HepG2 (cell line): ENCODE results near the gene LRBA. TPM values are rescaled to one million over a fixed set of nuclear protein-coding genes. Genes with fewer than 3 reads are reported as not detected.
A peak's percentile ranks its signal among the peaks of the same experiment; 100 is the strongest.

Source experiments
- ATAC-seq: fragments of 200-7000 bp; cut with Tn5 transposase; 3 replicates; pipeline ENCODE4 v1.9.1; 2020; ENCODE audit warnings: mild to moderate bottlenecking, moderate library complexity
- BruUV-seq: library from RNA; stranded (reverse); fragments of 400-500 nt; replicated peaks from 2 replicates; lab custom pipeline; 2021; lab: Mats Ljungman, UMichigan
- CTCF ChIA-PET: fragments of 300-600 bp; formaldehyde crosslinking; extraction: SDS; loops from one replicate; lab custom pipeline; 2021; ENCODE audit warnings: low total read pairs, inconsistent platforms, low intra/inter-chr PET ratio; lab: Yijun Ruan, JAX
- POLR2A ChIA-PET: fragments of 350-600 bp; sonication (Branson Sonifier 250); formaldehyde crosslinking; loops from one replicate; lab custom pipeline; 2020; ENCODE audit warnings: antibody characterized with exemption, inconsistent platforms; lab: Yijun Ruan, JAX
- DNase-seq: peaks from one replicate; pipeline ENCODE4 v3.0.0-alpha.2; 2015; ENCODE audit warnings: low spot score
- FAIRE-seq: peaks from 3 replicates; lab custom pipeline; 2011; peaks lifted over from hg19 to GRCh38; lab: Jason Lieb, UNC
- H2AFZ ChIP-seq: one replicate; pipeline ENCODE4 v1.6.1; 2011; ENCODE audit warnings: low read length, inconsistent platforms
- H3K27ac ChIP-seq: fragments of 300-600 bp; 3 replicates; pipeline ENCODE4 v1.8.0; 2011; ENCODE audit warnings: mixed run types, mild to moderate bottlenecking, mixed read lengths, low read length, inconsistent platforms; ENCODE audit not compliant: insufficient read depth; ENCODE audit errors: extremely low read length
- H3K27me3 ChIP-seq, 2 experiments: fragments of 200-600 bp in 1 of 2; 2 replicates in 1 of 2; 3 replicates in 1 of 2; pipeline versions ENCODE4 v1.6.0 to v1.8.0; 2011; ENCODE audit warnings: low read length in 2 of 2, mild to moderate bottlenecking in 2 of 2, moderate library complexity in 2 of 2, inconsistent platforms in 1 of 2; ENCODE audit not compliant: insufficient read depth in 2 of 2, control insufficient read depth in 1 of 2
- H3K36me3 ChIP-seq, 2 experiments: fragments of 200-600 bp in 1 of 2; replicated peaks in 1 of 2; 2 replicates in 1 of 2; 3 replicates in 1 of 2; pipeline versions ENCODE4 v1.5.1 to v1.8.0; 2011; ENCODE audit warnings: low read length in 2 of 2, inconsistent platforms in 1 of 2; ENCODE audit not compliant: insufficient read depth in 2 of 2, control insufficient read depth in 1 of 2
- H3K4me1 ChIP-seq: 2 replicates; pipeline ENCODE4 v1.5.1; 2012; ENCODE audit warnings: low read length, inconsistent platforms; ENCODE audit not compliant: insufficient read depth
- H3K4me2 ChIP-seq: 2 replicates; pipeline ENCODE4 v1.6.0; 2011; ENCODE audit warnings: low read depth, low read length, inconsistent platforms
- H3K4me3 ChIP-seq, 3 experiments: fragments of 200-600 bp in 1 of 3; sonication (generic), shearing (Covaris generic) in 1 of 3; replicated peaks in 1 of 3; 2 replicates each; pipeline ENCODE4 v1.5.1; 2011 to 2016; ENCODE audit warnings: low read length in 3 of 3, inconsistent platforms in 2 of 3, low read depth in 2 of 3, mild to moderate bottlenecking in 2 of 3, control low read depth in 1 of 3, mixed read lengths in 1 of 3; ENCODE audit not compliant: insufficient read depth in 1 of 3
- H3K79me2 ChIP-seq: one replicate; pipeline ENCODE4 v1.6.1; 2011; ENCODE audit warnings: low read length, inconsistent platforms; ENCODE audit not compliant: insufficient read depth
- H3K9ac ChIP-seq: 2 replicates; pipeline ENCODE4 v1.6.0; 2011; ENCODE audit warnings: mild to moderate bottlenecking, low read depth, low read length, inconsistent platforms; ENCODE audit not compliant: insufficient read depth
- H3K9me3 ChIP-seq: 2 replicates; pipeline ENCODE4 v1.5.1; 2012; ENCODE audit warnings: mild to moderate bottlenecking, low read length
- H4K20me1 ChIP-seq: 2 replicates; pipeline ENCODE4 v1.6.0; 2011; ENCODE audit warnings: inconsistent platforms, mild to moderate bottlenecking, low read length, moderate library complexity; ENCODE audit not compliant: insufficient read depth
- SSRP1 ChIP-seq: IDR thresholded peaks from 2 replicates; pipeline ENCODE4 v1.6.1; 2016; ENCODE audit warnings: control low read depth
- WGBS: methylation state at CpG from one replicate; pipeline ENCODE4 v1.1.6; 2017; ENCODE audit warnings: low lambda C conversion rate; 5-methylcytosine and 5-hydroxymethylcytosine counted together
- in situ Hi-C: cut with HindIII; loops from 2 replicates; pipeline ENCODE4 v1.10.0; 2017; ENCODE audit warnings: low pct_unique_long_range_greater_than_20kb; ENCODE audit not compliant: extremely low pct_ligation_motif_present
- intact Hi-C: fragments of 100-400 bp; cut with micrococcal nuclease; formaldehyde crosslinking; loops from one replicate; pipeline ENCODE4 v1.10.0; 2022; ENCODE audit not compliant: unreplicated experiment
- polyA plus RNA-seq, 8 experiments: library from polyadenylated mRNA; depleted of rRNA in 3 of 8; stranded (reverse) in 7 of 8; unstranded in 1 of 8; fragments of >200 nt; fragmentation: Illumina TruSeq in 4 of 8; extraction: Trizol in 4 of 8; gene quantifications; 2 replicates each; pipeline versions ENCODE4 v1.2.1 to v1.2.3, GENCODE V29; 2011 to 2016; ENCODE audit warnings: low read depth in 4 of 8, missing spikeins in 1 of 8, mixed read lengths in 1 of 8; ENCODE audit not compliant: insufficient read depth in 1 of 8
- total RNA-seq, 5 experiments: library from RNA; depleted of rRNA; stranded (reverse); fragments of >200 nt; fragmentation: Illumina TruSeq; extraction: Trizol; gene quantifications; 2 replicates each; pipeline ENCODE4 v1.2.3, GENCODE V29; 2016; ENCODE audit warnings: low read depth in 1 of 5
- TF ChIP-seq, protein P1 (sequence below): sonication (generic); formaldehyde crosslinking; IDR thresholded peaks from 2 replicates; pipeline ENCODE4 v1.4.0; 2020; ENCODE audit warnings: missing genetic modification reagents
- TF ChIP-seq, protein P2 (sequence below): sonication (generic); formaldehyde crosslinking; IDR thresholded peaks from 2 replicates; pipeline ENCODE4 v1.4.0; 2020; ENCODE audit warnings: missing genetic modification reagents, mild to moderate bottlenecking, borderline replicate concordance

The LRBA gene
- total and polyA plus RNA-seq, 2 of the 13 experiments (the other 11 are each of a cell fraction or from before 2014, with no cell fraction given) = 21.0 to 37.2 TPM

DNA sequence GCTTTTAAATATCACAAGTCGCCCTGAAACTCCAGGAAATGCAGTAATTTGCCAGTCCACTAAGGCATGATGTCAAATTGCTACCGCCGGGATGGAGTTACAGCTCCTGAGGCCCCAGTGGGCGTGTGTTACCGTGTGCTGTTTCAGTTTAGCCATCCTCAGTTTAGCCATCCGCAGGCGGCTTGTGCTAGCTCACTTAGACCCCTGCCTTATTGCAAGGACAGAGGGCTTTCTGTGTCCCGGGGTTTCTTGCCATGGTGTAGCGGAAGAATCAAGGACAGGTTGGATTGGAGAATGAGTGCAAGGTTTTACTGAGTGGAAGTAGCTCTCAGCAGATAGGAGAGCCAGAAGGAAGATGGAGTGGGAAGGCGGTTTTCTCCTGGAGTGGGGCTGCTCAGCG, 33.8 kb upstream of the LRBA start:
- BruUV-seq = no TSS peak
- POLR2A ChIA-PET = no interaction called here
- TF ChIP-seq, protein P1, sequence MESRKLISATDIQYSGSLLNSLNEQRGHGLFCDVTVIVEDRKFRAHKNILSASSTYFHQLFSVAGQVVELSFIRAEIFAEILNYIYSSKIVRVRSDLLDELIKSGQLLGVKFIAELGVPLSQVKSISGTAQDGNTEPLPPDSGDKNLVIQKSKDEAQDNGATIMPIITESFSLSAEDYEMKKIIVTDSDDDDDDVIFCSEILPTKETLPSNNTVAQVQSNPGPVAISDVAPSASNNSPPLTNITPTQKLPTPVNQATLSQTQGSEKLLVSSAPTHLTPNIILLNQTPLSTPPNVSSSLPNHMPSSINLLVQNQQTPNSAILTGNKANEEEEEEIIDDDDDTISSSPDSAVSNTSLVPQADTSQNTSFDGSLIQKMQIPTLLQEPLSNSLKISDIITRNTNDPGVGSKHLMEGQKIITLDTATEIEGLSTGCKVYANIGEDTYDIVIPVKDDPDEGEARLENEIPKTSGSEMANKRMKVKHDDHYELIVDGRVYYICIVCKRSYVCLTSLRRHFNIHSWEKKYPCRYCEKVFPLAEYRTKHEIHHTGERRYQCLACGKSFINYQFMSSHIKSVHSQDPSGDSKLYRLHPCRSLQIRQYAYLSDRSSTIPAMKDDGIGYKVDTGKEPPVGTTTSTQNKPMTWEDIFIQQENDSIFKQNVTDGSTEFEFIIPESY (CRISPR knock-in tag) = 0 out of 2 replicates have a peak, but pooled peaks have one; percentile 29
- TF ChIP-seq, protein P2, sequence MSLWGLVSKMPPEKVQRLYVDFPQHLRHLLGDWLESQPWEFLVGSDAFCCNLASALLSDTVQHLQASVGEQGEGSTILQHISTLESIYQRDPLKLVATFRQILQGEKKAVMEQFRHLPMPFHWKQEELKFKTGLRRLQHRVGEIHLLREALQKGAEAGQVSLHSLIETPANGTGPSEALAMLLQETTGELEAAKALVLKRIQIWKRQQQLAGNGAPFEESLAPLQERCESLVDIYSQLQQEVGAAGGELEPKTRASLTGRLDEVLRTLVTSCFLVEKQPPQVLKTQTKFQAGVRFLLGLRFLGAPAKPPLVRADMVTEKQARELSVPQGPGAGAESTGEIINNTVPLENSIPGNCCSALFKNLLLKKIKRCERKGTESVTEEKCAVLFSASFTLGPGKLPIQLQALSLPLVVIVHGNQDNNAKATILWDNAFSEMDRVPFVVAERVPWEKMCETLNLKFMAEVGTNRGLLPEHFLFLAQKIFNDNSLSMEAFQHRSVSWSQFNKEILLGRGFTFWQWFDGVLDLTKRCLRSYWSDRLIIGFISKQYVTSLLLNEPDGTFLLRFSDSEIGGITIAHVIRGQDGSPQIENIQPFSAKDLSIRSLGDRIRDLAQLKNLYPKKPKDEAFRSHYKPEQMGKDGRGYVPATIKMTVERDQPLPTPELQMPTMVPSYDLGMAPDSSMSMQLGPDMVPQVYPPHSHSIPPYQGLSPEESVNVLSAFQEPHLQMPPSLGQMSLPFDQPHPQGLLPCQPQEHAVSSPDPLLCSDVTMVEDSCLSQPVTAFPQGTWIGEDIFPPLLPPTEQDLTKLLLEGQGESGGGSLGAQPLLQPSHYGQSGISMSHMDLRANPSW (CRISPR knock-in tag) = no peak
- no peak for TF ChIP-seq SSRP1 (CRISPR knock-in tag)
- no peak for FAIRE-seq
- no peaks in the 10 kb centered on the region for H4K20me1 ChIP-seq
- DNase-seq = no peak
- no peaks in the 10 kb centered on the region for H3K36me3 ChIP-seq
- in situ Hi-C loops = no loop called here
- no peak overlapping the region for H2AFZ ChIP-seq
- ATAC-seq = no peak; the same call in 2 of the 3 replicates
- H3K4me3 ChIP-seq = no peak overlapping the region
- peaks cover 13% of the 10 kb centered on the region for H3K4me1 ChIP-seq
- H3K4me2 ChIP-seq = no peak overlapping the region
- CTCF ChIA-PET = no interaction called here
- no peak overlapping the region for H3K27ac ChIP-seq
- H3K9ac ChIP-seq = no peak overlapping the region
- H3K9me3 ChIP-seq = no peaks in the 10 kb centered on the region
- WGBS = 76% methylated on average over 11 of the region's 11 CpGs
- H3K27me3 ChIP-seq = no peaks in the 10 kb centered on the region
- intact Hi-C loops = no loop called here
- H3K79me2 ChIP-seq = no peaks in the 10 kb centered on the region
